GM04503 (cell line): ENCODE data around the gene SCT.

Experiments used
- DNase-seq: peaks from one replicate; pipeline ENCODE4 v3.0.0-alpha.2; 2012; ENCODE audit warnings: low read depth

Gene SCT

GRCh38 chr11:609341-609811 is 17.6 kb downstream of the SCT start:
- no peak for DNase-seq

- DNase-seq: no peak
Observed at GRCh38 chr11:608791-609251, 18.2 kb downstream of the SCT start.

- no peak for DNase-seq
Observed at GRCh38 chr11:607971-608659, 18.9 kb downstream of the SCT start.

- no peak for DNase-seq
Observed at GRCh38 chr11:607020-607780, 19.8 kb downstream of the SCT start.

GRCh38 chr11:606245-606644 is 20.7 kb downstream of the SCT start:
- no peak for DNase-seq

- DNase-seq: no peak
Observed at GRCh38 chr11:605286-606129, 21.5 kb downstream of the SCT start.

- DNase-seq: no peak
Observed at GRCh38 chr11:603154-603553, 23.8 kb downstream of the SCT start.

GRCh38 chr11:601573-602245 is 25.3 kb downstream of the SCT start:
- no peak for DNase-seq

GRCh38 chr11:598005-598680 is 28.8 kb downstream of the SCT start:
- DNase-seq: no peak

GRCh38 chr11:597166-597725 is 29.7 kb downstream of the SCT start:
- DNase-seq: no peak

GRCh38 chr11:596374-596773 is 30.6 kb downstream of the SCT start:
- DNase-seq: no peak

GRCh38 chr11:595400-595799 is 31.6 kb downstream of the SCT start:
- DNase-seq: no peak

- no peak for DNase-seq
Observed at GRCh38 chr11:593347-593746, 33.6 kb downstream of the SCT start.

- DNase-seq: no peak
Observed at GRCh38 chr11:592918-593317, 34.1 kb downstream of the SCT start.

GRCh38 chr11:592501-592900 is 34.5 kb downstream of the SCT start:
- no peak for DNase-seq

GRCh38 chr11:590997-591396 is 36.0 kb downstream of the SCT start:
- no peak for DNase-seq

- DNase-seq: no peak
Observed at GRCh38 chr11:589798-590197, 37.2 kb downstream of the SCT start.

- no peak for DNase-seq
Observed at GRCh38 chr11:587978-588380, 39.0 kb downstream of the SCT start.

GRCh38 chr11:587546-587945 is 39.4 kb downstream of the SCT start:
- no peak for DNase-seq

- DNase-seq: no peak
Observed at GRCh38 chr11:586376-587316, 40.3 kb downstream of the SCT start.
